SU-DHL-6 (cell line): ENCODE data around the gene ANO2.

Source experiments
- H2AFZ ChIP-seq: fragments of 200-600 bp; sonication (generic); 2 replicates; pipeline ENCODE4 v1.6.1; 2014; ENCODE audit warnings: low read depth, mild to moderate bottlenecking, moderate library complexity, mixed read lengths, antibody characterized with exemption, low read length; ENCODE audit not compliant: severe bottlenecking
- H3F3A ChIP-seq: fragments of 200-600 bp; shearing (Covaris generic); 2 replicates; pipeline ENCODE4 v1.6.0; 2016; ENCODE audit warnings: antibody characterized with exemption, mild to moderate bottlenecking; ENCODE audit not compliant: insufficient read depth
- H3K27ac ChIP-seq: fragments of 200-600 bp; sonication (generic); 2 replicates; pipeline ENCODE4 v1.5.1; 2016; ENCODE audit warnings: low read depth, mild to moderate bottlenecking, low read length, moderate library complexity, mixed read lengths
- H3K27me3 ChIP-seq: fragments of 200-600 bp; sonication (generic), shearing (Covaris generic); 2 replicates; pipeline ENCODE4 v1.6.0; 2014; ENCODE audit warnings: mild to moderate bottlenecking, low read length
- H3K36me3 ChIP-seq: fragments of 200-600 bp; sonication (generic); 2 replicates; pipeline ENCODE4 v1.6.1; 2014; ENCODE audit warnings: mild to moderate bottlenecking, low read length, mixed read lengths
- H3K4me2 ChIP-seq: fragments of 300-600, 200-600 bp; shearing (Covaris generic), sonication (generic); 2 replicates; pipeline ENCODE4 v1.6.0; 2014; ENCODE audit warnings: low read length, low read depth, mild to moderate bottlenecking; ENCODE audit not compliant: poor library complexity, severe bottlenecking
- H3K4me3 ChIP-seq: fragments of 200-600 bp; sonication (generic); 2 replicates; pipeline ENCODE4 v1.5.1; 2014; ENCODE audit warnings: antibody characterized with exemption, low read length, mild to moderate bottlenecking, mixed read lengths; ENCODE audit not compliant: insufficient read depth, poor library complexity, severe bottlenecking
- H3K79me2 ChIP-seq: fragments of 200-600 bp; sonication (generic); 2 replicates; pipeline ENCODE4 v1.6.1; 2014; ENCODE audit warnings: mild to moderate bottlenecking, low read length, moderate library complexity; ENCODE audit not compliant: insufficient read depth
- H3K9ac ChIP-seq: fragments of 200-600 bp; sonication (generic); 2 replicates; pipeline ENCODE4 v1.7.0; 2014; ENCODE audit warnings: mild to moderate bottlenecking, low read length
- H3K9me2 ChIP-seq: fragments of 200-600 bp; sonication (generic); replicated peaks from 2 replicates; pipeline ENCODE4 v1.6.1; 2014; ENCODE audit warnings: low read length; ENCODE audit not compliant: insufficient read depth
- H3K9me3 ChIP-seq: fragments of 200-600 bp; sonication (generic); 2 replicates; pipeline ENCODE4 v1.6.1; 2014; ENCODE audit warnings: low read length, mixed read lengths; ENCODE audit not compliant: insufficient read depth
- H4K20me1 ChIP-seq: fragments of 200-600 bp; sonication (generic); 2 replicates; pipeline ENCODE4 v1.6.1; 2014; ENCODE audit warnings: low read depth, mild to moderate bottlenecking, antibody characterized with exemption, low read length, moderate library complexity, mixed read lengths
- CTCF ChIP-seq: fragments of 200-600 bp; sonication (generic); IDR thresholded peaks from one replicate; pipeline ENCODE4 v1.5.1; 2017; ENCODE audit warnings: antibody characterized with exemption, mild to moderate bottlenecking, low read length, moderate library complexity; ENCODE audit not compliant: insufficient read depth, poor library complexity, severe bottlenecking
- EZH2phosphoT487 ChIP-seq: fragments of 200-600 bp; sonication (generic), shearing (Covaris generic); conservative IDR thresholded peaks from 2 replicates; pipeline ENCODE4 v1.6.1; 2018; ENCODE audit warnings: mild to moderate bottlenecking, antibody characterized with exemption, low read length, moderate library complexity, mixed read lengths

ANO2 gene

GRCh38 chr12:5807514-5808219 is 137.4 kb downstream of the ANO2 start:
- no peak for TF ChIP-seq EZH2phosphoT487
- no peak for TF ChIP-seq CTCF
- Histone ChIP-seq H2AFZ (no peak overlapping the region), H3K9ac (no peak overlapping the region), H3K9me2 (no peaks in the 10 kb centered on the region), H4K20me1 (no peaks in the 10 kb centered on the region), H3K27me3 (no peaks in the 10 kb centered on the region), H3F3A (no peaks in the 10 kb centered on the region), H3K4me3 (no peak overlapping the region), H3K4me2 (no peak overlapping the region), H3K36me3 (no peaks in the 10 kb centered on the region), H3K9me3 (no peaks in the 10 kb centered on the region), H3K79me2 (no peaks in the 10 kb centered on the region), H3K27ac (no peak overlapping the region)

- Histone ChIP-seq H3K27ac (no peak overlapping the region), H4K20me1 (no peaks in the 10 kb centered on the region), H2AFZ (no peak overlapping the region), H3K9ac (no peak overlapping the region), H3K4me3 (no peak overlapping the region), H3K79me2 (no peaks in the 10 kb centered on the region), H3K27me3 (no peaks in the 10 kb centered on the region), H3K9me2 (no peaks in the 10 kb centered on the region), H3F3A (no peaks in the 10 kb centered on the region), H3K9me3 (no peaks in the 10 kb centered on the region), H3K36me3 (no peaks in the 10 kb centered on the region), H3K4me2 (no peak overlapping the region)
- TF ChIP-seq CTCF: no peak
- no peak for TF ChIP-seq EZH2phosphoT487
Measured at GRCh38 chr12:5807090-5807414, 138.0 kb downstream of the ANO2 start.

- no peak for TF ChIP-seq EZH2phosphoT487
- TF ChIP-seq CTCF: no peak
- Histone ChIP-seq H3K9me2 (no peaks in the 10 kb centered on the region), H3K9ac (no peak overlapping the region), H3K27ac (no peak overlapping the region), H2AFZ (no peak overlapping the region), H3K36me3 (no peaks in the 10 kb centered on the region), H3K9me3 (no peaks in the 10 kb centered on the region), H4K20me1 (no peaks in the 10 kb centered on the region), H3K4me2 (no peak overlapping the region), H3K27me3 (no peaks in the 10 kb centered on the region), H3F3A (no peaks in the 10 kb centered on the region), H3K4me3 (no peak overlapping the region), H3K79me2 (no peaks in the 10 kb centered on the region)
Measured at GRCh38 chr12:5806371-5807089, 138.5 kb downstream of the ANO2 start.
